H9 (cell line): ENCODE data around the gene BBX. TPM values are rescaled to one million over a fixed set of nuclear protein-coding genes. Genes with fewer than 3 reads are reported as not detected.

Experiments
- DNase-seq: peaks from one replicate; pipeline ENCODE4 v3.0.0-alpha.2; 2017
- H2AFZ ChIP-seq: one replicate; pipeline ENCODE4 v1.6.1; 2013; ENCODE audit warnings: mild to moderate bottlenecking, low read length, control low read depth, moderate library complexity
- H2AK5ac ChIP-seq: 2 replicates; pipeline ENCODE4 v1.6.1; 2013; ENCODE audit warnings: low read length, control low read depth, mixed read lengths; ENCODE audit not compliant: insufficient read length
- H2BK120ac ChIP-seq: one replicate; pipeline ENCODE4 v1.6.1; 2013; ENCODE audit warnings: low read depth, mild to moderate bottlenecking, low read length, control low read depth, inconsistent platforms; ENCODE audit not compliant: poor library complexity, severe bottlenecking
- H2BK12ac ChIP-seq: 2 replicates; pipeline ENCODE4 v1.6.1; 2013; ENCODE audit warnings: low read length, control low read depth, mixed read lengths, low read depth; ENCODE audit not compliant: insufficient read length
- H2BK15ac ChIP-seq: 2 replicates; pipeline ENCODE4 v1.6.1; 2013; ENCODE audit warnings: low read depth, low read length, control low read depth
- H2BK20ac ChIP-seq: one replicate; pipeline ENCODE4 v1.6.1; 2013; ENCODE audit warnings: low read depth, mild to moderate bottlenecking, low read length, control low read depth, inconsistent platforms; ENCODE audit not compliant: poor library complexity, severe bottlenecking
- H2BK5ac ChIP-seq: 2 replicates; pipeline ENCODE4 v1.6.1; 2013; ENCODE audit warnings: low read length, control low read depth, mixed read lengths; ENCODE audit not compliant: insufficient read length
- H3K14ac ChIP-seq: 2 replicates; pipeline ENCODE4 v1.6.1; 2013; ENCODE audit warnings: low read length, control low read depth; ENCODE audit not compliant: insufficient read depth
- H3K18ac ChIP-seq: 2 replicates; pipeline ENCODE4 v1.6.1; 2013; ENCODE audit warnings: low read depth, mild to moderate bottlenecking, mixed read lengths, low read length, control low read depth; ENCODE audit not compliant: insufficient read length
- H3K23ac ChIP-seq: 2 replicates; pipeline ENCODE4 v1.6.1; 2013; ENCODE audit warnings: low read length, control low read depth, mixed read lengths, low read depth; ENCODE audit not compliant: insufficient read length
- H3K23me2 ChIP-seq: 2 replicates; pipeline ENCODE4 v1.6.1; 2013; ENCODE audit warnings: low read depth, mild to moderate bottlenecking, mixed read lengths, low read length, control low read depth; ENCODE audit not compliant: insufficient read length, poor library complexity, severe bottlenecking
- H3K27ac ChIP-seq: 2 replicates; pipeline ENCODE4 v1.5.1; 2013; ENCODE audit warnings: low read length, control low read depth, mixed read lengths, low read depth; ENCODE audit not compliant: insufficient read length
- H3K27me3 ChIP-seq: 2 replicates; pipeline ENCODE4 v1.6.1; 2013; ENCODE audit warnings: low read length, control low read depth, inconsistent platforms; ENCODE audit not compliant: insufficient read depth
- H3K4ac ChIP-seq: 2 replicates; pipeline ENCODE4 v1.6.1; 2013; ENCODE audit warnings: low read depth, mild to moderate bottlenecking, control low read depth, inconsistent platforms, low read length, moderate library complexity
- H3K4me1 ChIP-seq: 2 replicates; pipeline ENCODE4 v1.6.1; 2013; ENCODE audit warnings: low read length, control low read depth, inconsistent platforms; ENCODE audit not compliant: insufficient read depth
- H3K4me2 ChIP-seq: 2 replicates; pipeline ENCODE4 v1.6.1; 2013; ENCODE audit warnings: low read length, control low read depth, mixed read lengths; ENCODE audit not compliant: insufficient read length, insufficient read depth
- H3K56ac ChIP-seq: 2 replicates; pipeline ENCODE4 v1.6.1; 2013; ENCODE audit warnings: low read depth, mild to moderate bottlenecking, mixed read lengths, low read length, control low read depth; ENCODE audit not compliant: insufficient read length
- H3K79me1 ChIP-seq: 2 replicates; pipeline ENCODE4 v1.6.1; 2013; ENCODE audit warnings: low read depth, mild to moderate bottlenecking, moderate library complexity, low read length, control low read depth, inconsistent platforms; ENCODE audit not compliant: insufficient read depth, poor library complexity, severe bottlenecking
- H3K79me2 ChIP-seq: 2 replicates; pipeline ENCODE4 v1.6.1; 2013; ENCODE audit warnings: low read length, control low read depth, inconsistent platforms; ENCODE audit not compliant: insufficient read depth
- H3K9ac ChIP-seq: 2 replicates; pipeline ENCODE4 v1.6.1; 2013; ENCODE audit warnings: low read length, control low read depth, mixed read lengths; ENCODE audit not compliant: insufficient read length; ENCODE audit errors: extremely low read depth
- H3K9me3 ChIP-seq: one replicate; pipeline ENCODE4 v1.6.1; 2013; ENCODE audit warnings: low read depth, low read length, inconsistent platforms; ENCODE audit not compliant: control insufficient read depth
- H3T11ph ChIP-seq: one replicate; pipeline ENCODE4 v1.6.1; 2013; ENCODE audit warnings: mild to moderate bottlenecking, low read length, control low read depth, inconsistent platforms
- H4K20me1 ChIP-seq: one replicate; pipeline ENCODE4 v1.6.1; 2013; ENCODE audit not compliant: control insufficient read depth, insufficient read length, insufficient read depth
- H4K5ac ChIP-seq: 2 replicates; pipeline ENCODE4 v1.6.1; 2013; ENCODE audit warnings: low read depth, mild to moderate bottlenecking, mixed read lengths, low read length, control low read depth; ENCODE audit not compliant: insufficient read length
- H4K8ac ChIP-seq: replicated peaks from 2 replicates; pipeline ENCODE4 v1.6.1; 2013; ENCODE audit warnings: low read length, control low read depth, mixed read lengths, low read depth; ENCODE audit not compliant: insufficient read length
- H4K91ac ChIP-seq: 2 replicates; pipeline ENCODE4 v1.6.1; 2013; ENCODE audit warnings: low read depth, mild to moderate bottlenecking, moderate library complexity, mixed read lengths, low read length, control low read depth; ENCODE audit not compliant: insufficient read length
- H3K27ac Mint-ChIP-seq, 3 experiments: 2 replicates in 2 of 3; 3 replicates in 1 of 3; pipeline ENCODE4 v1.8.0; 2020 to 2021; ENCODE audit warnings: mixed read lengths in 3 of 3, mild to moderate bottlenecking in 1 of 3, moderate library complexity in 1 of 3
- H3K27me3 Mint-ChIP-seq: 2 replicates; pipeline ENCODE4 v1.8.0; 2021; ENCODE audit warnings: low read depth, mild to moderate bottlenecking, moderate library complexity, mixed read lengths
- H3K36me3 Mint-ChIP-seq, 3 experiments: 2 replicates in 2 of 3; 3 replicates in 1 of 3; pipeline ENCODE4 v1.8.0; 2020 to 2021; ENCODE audit warnings: low read depth in 3 of 3, mixed read lengths in 3 of 3; ENCODE audit not compliant: insufficient read depth in 1 of 3
- H3K4me1 Mint-ChIP-seq, 2 experiments: 2 replicates each; pipeline ENCODE4 v1.8.0; 2020; ENCODE audit warnings: mixed read lengths in 2 of 2
- H3K4me3 Mint-ChIP-seq, 2 experiments: 2 replicates in 1 of 2; 3 replicates in 1 of 2; pipeline ENCODE4 v1.8.0; 2020 to 2021; ENCODE audit warnings: mild to moderate bottlenecking in 2 of 2, mixed read lengths in 2 of 2, moderate library complexity in 1 of 2
- H3K9me3 Mint-ChIP-seq, 2 experiments: 2 replicates in 1 of 2; 3 replicates in 1 of 2; pipeline ENCODE4 v1.8.0; 2020; ENCODE audit warnings: mild to moderate bottlenecking in 2 of 2, mixed read lengths in 2 of 2, moderate library complexity in 1 of 2
- WGBS: extraction: QIAGEN DNeasy Blood & Tissue Kit; methylation state at CpG from one replicate; pipeline ENCODE4 v1.1.7; 2013; ENCODE audit warnings: missing lambda C conversion rate, low lambda C conversion rate, mixed read lengths; ENCODE audit not compliant: insufficient read length; ENCODE audit errors: extremely low coverage; 5-methylcytosine and 5-hydroxymethylcytosine counted together
- total RNA-seq: library from RNA; stranded (reverse); gene quantifications from 2 replicates; pipeline ENCODE4 v1.2.1, GENCODE V29; 2021
- TF ChIP-seq, protein P1 (sequence below): fragments of 200-600 bp; sonication (generic); conservative IDR thresholded peaks from 3 replicates; pipeline ENCODE4 v1.8.0; 2021; ENCODE audit warnings: antibody characterized with exemption, mild to moderate bottlenecking

The BBX gene
- total RNA-seq, 1 experiment from 2014 or later, result 34.8 TPM

DNA sequence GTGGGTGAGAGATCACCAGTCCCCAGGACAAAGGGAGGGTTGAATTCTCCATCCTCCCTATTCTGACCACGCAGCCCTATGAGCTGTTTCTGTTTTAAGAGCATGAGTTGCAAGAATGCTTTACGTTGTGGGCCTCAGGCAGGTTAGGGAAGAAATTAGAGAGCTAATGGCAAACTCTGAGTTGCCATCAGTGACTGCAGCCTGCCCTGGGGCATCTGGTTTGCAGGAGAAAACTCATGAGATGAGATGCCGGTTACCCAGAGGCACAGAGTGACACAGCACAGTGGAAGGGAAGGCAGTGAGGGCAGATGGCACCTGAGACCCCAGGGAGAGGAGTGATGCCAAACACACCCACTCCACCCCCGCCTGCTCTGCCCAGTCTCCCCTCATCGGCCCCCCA lies 302.8 kb downstream of the BBX start:
- no peak overlapping the region for H3K9ac ChIP-seq
- no peaks in the 10 kb centered on the region for H3K27me3 ChIP-seq
- H4K91ac ChIP-seq, result no peak overlapping the region
- no peak overlapping the region for H3T11ph ChIP-seq
- H2BK12ac ChIP-seq, result no peak overlapping the region
- H3K36me3 Mint-ChIP-seq, result no peaks in the 10 kb centered on the region
- no peaks in the 10 kb centered on the region; the same call in 1 of the 2 replicates for H3K27me3 Mint-ChIP-seq
- no peaks in the 10 kb centered on the region for H4K20me1 ChIP-seq
- H3K9me3 ChIP-seq, result no peaks in the 10 kb centered on the region
- DNase-seq, result no peak
- H2BK15ac ChIP-seq, result no peak overlapping the region
- H3K79me1 ChIP-seq, result no peaks in the 10 kb centered on the region
- H2BK5ac ChIP-seq, result no peak overlapping the region
- no peak overlapping the region for H3K27ac ChIP-seq
- H3K4me1 ChIP-seq, result no peaks in the 10 kb centered on the region
- no peak overlapping the region for H2BK20ac ChIP-seq
- no peak overlapping the region for H3K27ac Mint-ChIP-seq
- no peak overlapping the region for H3K4me3 Mint-ChIP-seq
- no peak overlapping the region for H2BK120ac ChIP-seq
- TF ChIP-seq, protein P1, sequence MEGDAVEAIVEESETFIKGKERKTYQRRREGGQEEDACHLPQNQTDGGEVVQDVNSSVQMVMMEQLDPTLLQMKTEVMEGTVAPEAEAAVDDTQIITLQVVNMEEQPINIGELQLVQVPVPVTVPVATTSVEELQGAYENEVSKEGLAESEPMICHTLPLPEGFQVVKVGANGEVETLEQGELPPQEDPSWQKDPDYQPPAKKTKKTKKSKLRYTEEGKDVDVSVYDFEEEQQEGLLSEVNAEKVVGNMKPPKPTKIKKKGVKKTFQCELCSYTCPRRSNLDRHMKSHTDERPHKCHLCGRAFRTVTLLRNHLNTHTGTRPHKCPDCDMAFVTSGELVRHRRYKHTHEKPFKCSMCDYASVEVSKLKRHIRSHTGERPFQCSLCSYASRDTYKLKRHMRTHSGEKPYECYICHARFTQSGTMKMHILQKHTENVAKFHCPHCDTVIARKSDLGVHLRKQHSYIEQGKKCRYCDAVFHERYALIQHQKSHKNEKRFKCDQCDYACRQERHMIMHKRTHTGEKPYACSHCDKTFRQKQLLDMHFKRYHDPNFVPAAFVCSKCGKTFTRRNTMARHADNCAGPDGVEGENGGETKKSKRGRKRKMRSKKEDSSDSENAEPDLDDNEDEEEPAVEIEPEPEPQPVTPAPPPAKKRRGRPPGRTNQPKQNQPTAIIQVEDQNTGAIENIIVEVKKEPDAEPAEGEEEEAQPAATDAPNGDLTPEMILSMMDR, result no peak
- H3K23ac ChIP-seq, result no peak overlapping the region
- no peaks in the 10 kb centered on the region for H3K23me2 ChIP-seq
- H3K9me3 Mint-ChIP-seq, result no peaks in the 10 kb centered on the region
- peaks cover 0 to 3% of the 10 kb centered on the region in 2 experiments; a peak in 1 of 4 replicates for H3K4me1 Mint-ChIP-seq
- H3K14ac ChIP-seq, result no peak overlapping the region; the same call in 1 of the 2 replicates
- no peaks in the 10 kb centered on the region for H3K79me2 ChIP-seq
- no peak overlapping the region for H2AK5ac ChIP-seq
- no peak overlapping the region for H4K5ac ChIP-seq
- H2AFZ ChIP-seq, result no peak overlapping the region
- no peak overlapping the region for H3K18ac ChIP-seq
- no peak overlapping the region for H3K4me2 ChIP-seq
- no peak overlapping the region for H4K8ac ChIP-seq
- WGBS, result no CpG with 5 or more reads among the region's 5 CpGs
- no peak overlapping the region for H3K4ac ChIP-seq
- H3K56ac ChIP-seq, result no peak overlapping the region
